Esophagus squamous epithelium (tissue), 5 donors: Measurements from ENCODE around the gene DYRK1A. TPM values are rescaled to one million over a fixed set of nuclear protein-coding genes. Genes with fewer than 3 reads are reported as not detected.

Source experiments
- DNase-seq: peaks from one replicate; lab custom pipeline; 2025; lab: John Stamatoyannopoulos, UW
- H3K27ac ChIP-seq, 4 donors: fragments of 200-600 bp; sonication (generic); one replicate each; pipeline ENCODE4 v1.5.1; 2016 to 2019; ENCODE audit warnings: mild to moderate bottlenecking in 1 of 4
- H3K27me3 ChIP-seq, 4 donors: fragments of 200-600 bp; sonication (generic); 1 replicate in 3 of 4; 2 replicates in 1 of 4; pipeline versions ENCODE4 v1.5.1 to v1.6.0; 2017 to 2021; ENCODE audit warnings: antibody characterized with exemption in 1 of 4
- H3K36me3 ChIP-seq, 3 donors: fragments of 200-600 bp; sonication (generic); one replicate each; pipeline ENCODE4 v1.5.1; 2016 to 2019
- H3K4me1 ChIP-seq, 3 donors: fragments of 200-600 bp; sonication (generic); one replicate each; pipeline ENCODE4 v1.5.1; 2017 to 2019
- H3K4me3 ChIP-seq, 4 donors: fragments of 200-600 bp; sonication (generic); 1 replicate in 3 of 4; 2 replicates in 1 of 4; pipeline ENCODE4 v1.5.1; 2016 to 2019; ENCODE audit warnings: mild to moderate bottlenecking in 2 of 4, moderate library complexity in 1 of 4
- H3K9me3 ChIP-seq, 3 donors: fragments of 200-600 bp; sonication (generic); one replicate each; pipeline ENCODE4 v1.5.1; 2016 to 2019
- POLR2A ChIP-seq, 4 donors: fragments of 450-650 bp; IDR thresholded peaks; one replicate each; pipeline ENCODE4 v1.6.1; 2017; ENCODE audit warnings: antibody characterized with exemption in 4 of 4, mild to moderate bottlenecking in 4 of 4, moderate library complexity in 3 of 4
- WGBS, 2 donors: methylation state at CpG; one replicate each; pipeline ENCODE4 v1.1.5; 2018; 5-methylcytosine and 5-hydroxymethylcytosine counted together
- intact Hi-C: fragments of 100-400 bp; cut with DNase I; formaldehyde crosslinking; loops from one replicate; pipeline ENCODE4 v1.15.0; 2022
- total RNA-seq, 4 donors: library from RNA; depleted of rRNA; stranded (reverse); fragments of >200 nt; gene quantifications; one replicate each; pipeline ENCODE4 v1.1.0, GENCODE V29; 2016
- TF ChIP-seq, protein P1 (sequence below), 6 experiments: fragments of 450-650 bp in 4 of 6; fragments of 200-600 bp in 2 of 6; sonication (generic) in 2 of 6; IDR thresholded peaks; one replicate each; pipeline ENCODE4 v1.5.1; 2016 to 2019; ENCODE audit warnings: antibody characterized with exemption in 6 of 6, mild to moderate bottlenecking in 4 of 6, moderate library complexity in 4 of 6
- donor health status: DM: yes; HTN: yes; CAD: no.

Gene DYRK1A
- total RNA-seq, 4 donors from 2014 or later = 37.8 to 61.0 (median 45.4) TPM

DNA sequence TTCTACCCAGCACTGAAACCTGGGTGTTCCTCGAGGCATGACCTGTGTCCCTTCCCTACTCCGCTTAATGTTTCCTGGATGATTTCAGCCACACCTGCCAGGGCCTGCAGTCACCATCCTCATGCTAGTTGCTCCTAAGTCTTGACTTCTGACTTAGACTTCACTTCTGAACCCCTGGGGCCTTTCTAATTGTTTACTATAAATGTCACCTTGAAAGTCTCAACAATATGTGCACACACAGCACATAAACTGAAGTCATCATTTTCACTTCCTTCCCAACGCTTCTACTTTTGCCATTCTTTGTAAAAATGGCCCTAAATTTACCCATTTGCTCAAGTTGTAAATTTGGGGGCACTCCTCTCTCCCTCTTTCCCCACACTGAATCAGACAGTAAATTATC, 141.1 kb downstream of the DYRK1A start:
- peaks cover 15 to 100% (median 18%) of the 10 kb centered on the region in 3 donors for H3K36me3 ChIP-seq
- no peak for TF ChIP-seq POLR2A (IDR thresholded peaks at IDR 0.05)
- TF ChIP-seq, protein P1, sequence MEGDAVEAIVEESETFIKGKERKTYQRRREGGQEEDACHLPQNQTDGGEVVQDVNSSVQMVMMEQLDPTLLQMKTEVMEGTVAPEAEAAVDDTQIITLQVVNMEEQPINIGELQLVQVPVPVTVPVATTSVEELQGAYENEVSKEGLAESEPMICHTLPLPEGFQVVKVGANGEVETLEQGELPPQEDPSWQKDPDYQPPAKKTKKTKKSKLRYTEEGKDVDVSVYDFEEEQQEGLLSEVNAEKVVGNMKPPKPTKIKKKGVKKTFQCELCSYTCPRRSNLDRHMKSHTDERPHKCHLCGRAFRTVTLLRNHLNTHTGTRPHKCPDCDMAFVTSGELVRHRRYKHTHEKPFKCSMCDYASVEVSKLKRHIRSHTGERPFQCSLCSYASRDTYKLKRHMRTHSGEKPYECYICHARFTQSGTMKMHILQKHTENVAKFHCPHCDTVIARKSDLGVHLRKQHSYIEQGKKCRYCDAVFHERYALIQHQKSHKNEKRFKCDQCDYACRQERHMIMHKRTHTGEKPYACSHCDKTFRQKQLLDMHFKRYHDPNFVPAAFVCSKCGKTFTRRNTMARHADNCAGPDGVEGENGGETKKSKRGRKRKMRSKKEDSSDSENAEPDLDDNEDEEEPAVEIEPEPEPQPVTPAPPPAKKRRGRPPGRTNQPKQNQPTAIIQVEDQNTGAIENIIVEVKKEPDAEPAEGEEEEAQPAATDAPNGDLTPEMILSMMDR (IDR thresholded peaks at IDR 0.05) = no peak
- intact Hi-C loops = no loop called here
- H3K27ac ChIP-seq = no peak overlapping the region
- no peak for DNase-seq
- WGBS, 2 donors = 58 to 73% methylated on average over 3 of the region's 3 CpGs
- peaks cover 0 to 7% (median 0%) of the 10 kb centered on the region in 3 donors for H3K9me3 ChIP-seq
- no peak overlapping the region for H3K4me3 ChIP-seq
- no peaks in the 10 kb centered on the region for H3K27me3 ChIP-seq
- H3K4me1 ChIP-seq = no peaks in the 10 kb centered on the region

DNA sequence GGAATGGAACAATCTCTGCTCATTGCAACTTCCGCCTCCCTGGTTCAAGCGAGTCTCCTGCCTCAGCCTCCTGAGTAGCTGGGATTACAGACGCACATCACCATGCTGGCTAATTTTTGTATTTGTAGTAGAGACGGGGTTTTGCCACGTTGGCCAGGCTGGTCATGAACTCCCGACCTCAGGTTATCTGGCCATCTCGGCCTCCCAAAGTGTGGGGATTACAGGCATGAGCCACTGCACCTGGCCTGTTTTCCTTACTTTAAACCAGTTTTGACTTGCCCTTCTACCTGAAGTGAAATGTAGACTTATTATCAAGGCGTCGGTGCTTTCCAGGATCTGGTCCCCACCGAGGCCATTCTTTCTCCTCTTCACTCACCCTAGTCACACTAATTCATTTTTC, 141.8 kb downstream of the DYRK1A start:
- 63 to 66% methylated on average over 6 to 10 of the region's 10 CpGs for WGBS, 2 donors
- H3K9me3 ChIP-seq = peaks cover 0 to 1% (median 0%) of the 10 kb centered on the region in 3 donors
- H3K27me3 ChIP-seq = no peaks in the 10 kb centered on the region
- no peak overlapping the region for H3K4me3 ChIP-seq
- TF ChIP-seq, protein P1 (IDR thresholded peaks at IDR 0.05) = no peak
- TF ChIP-seq POLR2A (IDR thresholded peaks at IDR 0.05) = no peak
- no peak overlapping the region for H3K27ac ChIP-seq
- H3K4me1 ChIP-seq = no peaks in the 10 kb centered on the region
- intact Hi-C loops = no loop called here
- peaks cover 18 to 100% (median 19%) of the 10 kb centered on the region in 3 donors for H3K36me3 ChIP-seq
- no peak for DNase-seq

DNA sequence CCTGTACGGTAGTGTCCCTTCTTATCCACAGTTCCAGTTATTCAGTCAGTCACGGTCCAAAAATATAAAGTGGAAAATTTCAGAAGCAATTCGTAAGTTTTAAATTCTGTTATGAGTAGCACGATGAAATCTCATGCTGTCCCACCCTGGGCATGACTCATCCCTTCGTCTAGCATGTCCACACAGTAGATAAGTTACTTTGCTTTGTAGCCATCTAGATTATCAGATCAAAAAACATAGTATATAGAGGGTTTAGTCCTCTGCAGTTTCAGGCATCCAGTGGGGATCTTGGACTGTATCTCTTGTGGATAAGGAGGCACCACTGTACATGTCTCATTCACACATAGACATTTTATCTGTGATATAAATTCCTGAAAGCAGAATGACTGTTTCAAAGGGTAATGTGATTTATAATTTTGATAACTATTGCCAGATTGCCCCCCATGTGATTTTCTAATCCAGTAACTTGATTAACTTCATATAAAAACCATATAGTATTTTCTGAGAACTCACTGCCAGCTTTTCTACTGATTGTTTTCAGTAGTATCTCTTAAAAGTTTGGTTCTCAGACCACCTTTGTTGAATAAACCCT, 143.3 kb downstream of the DYRK1A start:
- WGBS, 2 donors = 55 to 67% methylated on average over 5 of the region's 5 CpGs
- no peak for TF ChIP-seq POLR2A (IDR thresholded peaks at IDR 0.05)
- TF ChIP-seq, protein P1 (IDR thresholded peaks at IDR 0.05) = no peak
- H3K27ac ChIP-seq = no peak overlapping the region
- H3K4me3 ChIP-seq = no peak overlapping the region
- no peaks in the 10 kb centered on the region for H3K9me3 ChIP-seq
- DNase-seq = no peak
- H3K4me1 ChIP-seq = peaks cover 0 to 11% (median 0%) of the 10 kb centered on the region in 3 donors
- H3K27me3 ChIP-seq = no peaks in the 10 kb centered on the region
- intact Hi-C loops = no loop called here
- peaks cover 18 to 97% (median 19%) of the 10 kb centered on the region in 3 donors for H3K36me3 ChIP-seq

DNA sequence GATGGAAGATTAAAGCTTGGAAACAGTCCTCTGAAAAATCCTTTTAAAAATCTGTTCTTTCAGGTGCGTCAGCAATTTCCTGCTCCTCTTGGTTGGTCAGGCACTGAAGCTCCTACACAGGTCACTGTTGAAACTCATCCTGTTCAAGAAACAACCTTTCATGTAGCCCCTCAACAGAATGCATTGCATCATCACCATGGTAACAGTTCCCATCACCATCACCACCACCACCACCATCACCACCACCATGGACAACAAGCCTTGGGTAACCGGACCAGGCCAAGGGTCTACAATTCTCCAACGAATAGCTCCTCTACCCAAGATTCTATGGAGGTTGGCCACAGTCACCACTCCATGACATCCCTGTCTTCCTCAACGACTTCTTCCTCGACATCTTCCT, 145.3 kb downstream of the DYRK1A start:
- WGBS, 2 donors = 98 to 100% methylated on average over 5 of the region's 5 CpGs
- Histone ChIP-seq H3K27me3 (no peaks in the 10 kb centered on the region), H3K36me3 (peaks cover 6 to 90% (median 11%) of the 10 kb centered on the region in 3 donors), H3K27ac (no peak overlapping the region), H3K9me3 (no peaks in the 10 kb centered on the region), H3K4me1 (peaks cover 0 to 11% (median 0%) of the 10 kb centered on the region in 3 donors), H3K4me3 (no peak overlapping the region)
- TF ChIP-seq POLR2A (IDR thresholded peaks at IDR 0.05) = no peak
- TF ChIP-seq, protein P1 (IDR thresholded peaks at IDR 0.05) = no peak
- DNase-seq = no peak
- intact Hi-C loops = no loop called here

DNA sequence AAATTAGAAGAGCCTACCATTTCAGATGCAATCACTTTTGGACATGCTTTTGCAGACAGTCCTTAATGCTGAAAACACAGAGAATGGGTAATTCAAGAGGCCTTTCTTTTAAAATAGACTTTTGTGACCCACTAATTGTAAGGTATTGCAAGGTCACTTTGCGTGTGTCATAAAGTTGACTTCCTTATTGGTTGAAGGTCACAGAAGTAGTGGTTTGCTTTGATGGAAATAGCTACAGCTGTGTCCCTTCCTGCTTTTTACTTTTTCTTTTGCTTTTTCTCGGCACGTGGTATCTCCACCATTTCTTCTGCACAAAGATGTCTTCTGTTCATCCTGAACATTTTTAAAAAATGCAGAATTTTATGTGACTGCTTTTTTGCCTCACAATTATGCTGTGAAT, 146.8 kb downstream of the DYRK1A start:
- H3K4me1 ChIP-seq = peaks cover 0 to 11% (median 0%) of the 10 kb centered on the region in 3 donors
- H3K27me3 ChIP-seq = no peaks in the 10 kb centered on the region
- peaks cover 4 to 90% (median 9%) of the 10 kb centered on the region in 3 donors for H3K36me3 ChIP-seq
- no peak overlapping the region for H3K27ac ChIP-seq
- H3K9me3 ChIP-seq = no peaks in the 10 kb centered on the region
- TF ChIP-seq POLR2A (IDR thresholded peaks at IDR 0.05) = no peak
- TF ChIP-seq, protein P1 (IDR thresholded peaks at IDR 0.05) = no peak
- intact Hi-C loops = no loop called here
- no peak for DNase-seq
- H3K4me3 ChIP-seq = no peak overlapping the region
- WGBS, 2 donors = 88 to 90% methylated on average over 3 of the region's 3 CpGs
